ENCODE measurements around the gene GDA.

Gene GDA

DNA sequence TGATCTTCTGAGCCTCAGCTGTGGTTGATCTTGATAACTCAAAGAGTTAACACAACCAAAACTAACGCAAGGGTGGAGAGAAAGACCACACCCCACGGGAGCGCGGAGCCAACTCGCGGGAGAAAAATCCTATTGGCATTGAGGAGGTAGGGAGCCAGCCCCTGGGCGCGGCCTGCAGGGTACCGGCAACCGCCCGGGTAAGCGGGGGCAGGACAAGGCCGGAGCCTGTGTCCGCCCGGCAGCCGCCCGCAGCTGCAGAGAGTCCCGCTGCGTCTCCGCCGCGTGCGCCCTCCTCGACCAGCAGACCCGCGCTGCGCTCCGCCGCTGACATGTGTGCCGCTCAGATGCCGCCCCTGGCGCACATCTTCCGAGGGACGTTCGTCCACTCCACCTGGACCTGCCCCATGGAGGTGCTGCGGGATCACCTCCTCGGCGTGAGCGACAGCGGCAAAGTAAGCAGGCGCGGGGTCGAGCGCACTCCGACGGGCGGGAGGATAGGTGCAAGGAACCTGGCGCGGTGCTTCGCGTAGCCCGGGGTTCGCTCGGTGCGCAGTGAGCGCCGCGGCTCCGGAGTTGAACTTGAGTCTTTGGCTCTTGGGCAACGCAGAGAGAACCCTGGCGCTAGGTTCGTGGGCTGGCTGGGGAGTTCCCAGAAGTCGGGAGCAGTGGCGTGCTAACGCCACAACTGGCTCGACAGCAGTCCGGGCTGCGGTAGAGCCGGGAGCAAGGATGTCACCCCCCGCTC is at the start of gene GDA:
Gene GDA, plus strand, starts transcription at position 210 of the 745 bp plus-strand sequence. Its CDS starts 120 bp downstream, at position 330.
- no peak for DNase-seq (ENCODE audit: low read depth in 2 of 2)

GRCh38 chr9:72102520-72102919 is 46.7 kb upstream of the GDA start:
- DNase-seq (ENCODE audit: low read depth in 2 of 2) = no peak

GRCh38 chr9:72113056-72113455 is 36.2 kb upstream of the GDA start:
- no peak for DNase-seq (ENCODE audit: low read depth in 2 of 2)

DNA sequence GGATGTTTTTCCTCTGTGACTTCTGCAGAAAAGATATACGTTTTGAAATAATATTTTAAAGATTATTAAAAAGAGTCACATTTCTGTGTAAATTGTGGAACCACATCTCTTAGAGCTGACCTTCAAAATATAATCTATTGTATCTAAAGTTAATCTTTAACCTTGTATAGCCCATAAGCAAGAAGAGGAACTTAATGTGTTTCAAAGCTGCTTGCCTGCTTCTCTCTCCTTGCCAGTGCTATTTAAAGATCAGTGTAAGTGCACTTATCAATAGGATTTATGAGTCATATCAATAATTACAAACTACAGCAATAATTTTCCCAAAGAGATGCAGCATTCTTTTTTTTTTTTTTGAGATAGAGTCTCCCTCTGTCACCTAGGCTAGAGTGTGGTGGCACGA is 29.4 kb upstream of the GDA start:
- no peak for DNase-seq (ENCODE audit: low read depth in 2 of 2)

GRCh38 chr9:72124947-72125346 is 24.3 kb upstream of the GDA start:
- no peak for DNase-seq (ENCODE audit: low read depth in 2 of 2)

GRCh38 chr9:72127753-72128152 is 21.5 kb upstream of the GDA start:
- no peak for DNase-seq (ENCODE audit: low read depth in 2 of 2)

DNA sequence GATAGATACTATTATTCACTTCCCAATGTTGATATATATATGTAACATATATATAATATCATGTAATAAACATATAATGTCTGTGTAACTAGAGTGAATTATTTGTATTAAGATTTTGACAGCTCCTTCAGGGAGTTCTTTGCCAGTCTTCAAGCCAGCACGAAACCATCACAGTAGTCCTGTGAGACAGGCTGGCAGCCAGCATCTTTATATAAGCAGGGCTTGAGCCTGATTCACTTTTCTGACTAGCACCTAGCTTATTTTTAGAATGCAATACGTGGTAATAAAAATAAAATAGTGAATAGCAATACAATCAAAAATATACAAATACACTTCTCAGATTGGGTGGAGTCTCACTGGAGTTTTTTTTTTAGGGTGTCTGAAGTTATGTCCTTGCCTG is 20.7 kb upstream of the GDA start:
- no peak for DNase-seq (ENCODE audit: low read depth in 2 of 2)

DNA sequence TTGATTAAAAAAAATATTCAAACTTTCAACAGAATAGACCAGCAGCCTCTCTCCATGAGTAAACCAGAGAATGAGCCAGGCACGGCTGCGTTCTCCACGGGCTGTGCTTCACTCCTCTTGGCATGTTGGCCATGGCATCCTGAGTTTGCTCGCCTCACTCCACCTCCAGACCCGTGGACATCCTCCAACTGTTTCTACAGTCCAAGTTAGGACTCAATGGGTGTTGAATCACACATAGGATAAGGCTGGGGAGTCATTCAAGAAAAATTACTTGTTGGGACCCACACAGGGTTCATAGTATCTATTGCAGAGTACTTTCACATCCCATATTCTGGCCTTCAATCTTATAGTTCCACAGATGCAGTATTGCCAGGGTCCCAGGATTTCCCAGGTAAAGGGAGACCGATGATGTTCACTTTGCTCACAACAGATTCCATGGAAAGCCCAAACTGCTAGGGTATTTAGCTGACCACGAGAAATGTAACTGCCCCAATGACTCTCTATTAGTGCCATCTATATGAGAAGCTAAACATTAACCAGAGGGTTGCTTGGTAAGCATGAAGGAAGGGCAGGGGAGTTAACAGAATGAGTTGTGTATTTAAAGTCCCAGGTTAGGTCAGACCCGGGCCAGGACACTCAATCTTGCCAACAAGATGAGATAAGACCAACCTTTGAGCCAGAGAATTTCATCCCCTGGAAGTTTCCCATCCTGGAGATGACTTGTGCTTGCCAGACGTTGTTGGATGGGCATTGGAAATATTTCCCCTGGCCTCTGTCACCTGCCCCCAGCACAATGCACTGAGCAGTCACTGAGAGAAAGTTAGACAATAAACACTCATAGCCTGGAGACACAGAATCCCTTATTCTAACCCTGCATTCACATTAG is 19.7 kb upstream of the GDA start:
- DNase-seq (ENCODE audit: low read depth in 2 of 2) = no peak

DNA sequence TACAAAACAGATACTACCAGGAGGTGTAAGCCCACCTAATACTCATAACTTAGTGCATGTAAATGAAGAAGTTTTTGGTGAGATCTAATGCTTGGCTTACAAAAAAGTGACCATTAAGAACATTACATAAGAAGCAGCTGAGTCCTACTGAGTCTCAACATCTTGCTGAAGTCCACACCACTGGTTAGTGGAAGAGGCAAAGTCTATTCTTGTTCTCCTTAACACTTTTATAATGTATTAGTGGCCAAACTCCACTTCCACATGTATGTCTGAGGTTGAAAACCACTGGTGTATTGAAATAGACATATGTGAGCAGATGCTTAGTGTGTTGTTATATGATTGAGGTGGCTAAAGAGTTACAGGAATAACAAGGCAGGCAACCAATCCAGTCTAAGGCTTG is 18.9 kb upstream of the GDA start:
- DNase-seq (ENCODE audit: low read depth in 2 of 2) = no peak

DNA sequence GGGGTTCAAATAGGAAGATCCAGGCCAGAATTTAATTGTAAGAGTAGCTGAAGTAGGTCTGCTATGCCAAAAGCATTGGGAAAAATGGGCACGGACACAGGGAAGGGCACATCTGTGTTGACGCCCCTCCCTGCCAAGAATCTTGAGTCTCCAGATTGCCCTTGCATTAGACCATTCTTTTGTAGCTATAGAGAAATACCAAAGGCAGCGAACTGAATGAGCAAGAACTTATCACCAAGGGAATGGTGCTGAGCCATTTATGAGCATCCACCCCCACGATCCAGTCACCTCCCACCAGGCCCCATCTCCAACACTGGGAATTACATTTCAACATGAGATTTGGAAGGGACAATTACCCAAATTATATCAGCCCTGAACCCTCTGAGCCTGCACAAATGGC is 18.0 kb upstream of the GDA start:
- DNase-seq (ENCODE audit: low read depth in 2 of 2) = no peak

- DNase-seq (ENCODE audit: low read depth in 2 of 2) = no peak
Measured at GRCh38 chr9:72132052-72132451, 17.2 kb upstream of the GDA start.

DNA sequence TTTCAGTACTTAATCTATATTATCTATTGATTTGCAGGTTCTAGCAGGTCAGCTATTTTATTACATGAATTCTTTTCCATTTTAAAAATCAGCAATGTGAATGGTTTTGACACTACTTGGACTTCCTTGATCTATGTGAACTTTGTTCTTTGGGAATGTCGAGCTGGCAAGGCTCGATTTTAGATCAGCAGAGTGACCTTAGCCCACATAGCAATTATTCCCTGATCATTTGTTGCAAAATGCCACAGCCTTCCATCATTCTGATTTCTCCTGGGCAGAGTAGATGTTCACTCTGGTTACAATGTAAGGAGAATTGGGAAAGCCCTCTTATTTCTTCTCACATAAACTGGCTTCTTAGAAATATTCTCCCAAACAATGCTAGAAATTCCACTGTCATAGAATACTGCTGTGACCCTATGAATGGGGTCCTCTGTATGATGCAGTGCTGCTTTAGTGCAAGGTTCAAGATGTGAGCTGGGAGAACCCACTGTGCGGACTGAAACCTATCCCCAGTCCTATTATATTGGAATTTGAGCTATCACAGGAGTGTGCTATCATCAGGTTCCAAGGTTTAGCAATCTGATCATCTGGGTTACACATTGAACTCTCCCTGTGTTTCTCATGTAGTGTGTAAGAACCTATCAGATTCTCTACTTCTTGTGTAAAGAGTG is 15.7 kb upstream of the GDA start:
- no peak for DNase-seq (ENCODE audit: low read depth in 2 of 2)

GRCh38 chr9:72134801-72135200 is 14.4 kb upstream of the GDA start:
- DNase-seq (ENCODE audit: low read depth in 2 of 2) = no peak

DNA sequence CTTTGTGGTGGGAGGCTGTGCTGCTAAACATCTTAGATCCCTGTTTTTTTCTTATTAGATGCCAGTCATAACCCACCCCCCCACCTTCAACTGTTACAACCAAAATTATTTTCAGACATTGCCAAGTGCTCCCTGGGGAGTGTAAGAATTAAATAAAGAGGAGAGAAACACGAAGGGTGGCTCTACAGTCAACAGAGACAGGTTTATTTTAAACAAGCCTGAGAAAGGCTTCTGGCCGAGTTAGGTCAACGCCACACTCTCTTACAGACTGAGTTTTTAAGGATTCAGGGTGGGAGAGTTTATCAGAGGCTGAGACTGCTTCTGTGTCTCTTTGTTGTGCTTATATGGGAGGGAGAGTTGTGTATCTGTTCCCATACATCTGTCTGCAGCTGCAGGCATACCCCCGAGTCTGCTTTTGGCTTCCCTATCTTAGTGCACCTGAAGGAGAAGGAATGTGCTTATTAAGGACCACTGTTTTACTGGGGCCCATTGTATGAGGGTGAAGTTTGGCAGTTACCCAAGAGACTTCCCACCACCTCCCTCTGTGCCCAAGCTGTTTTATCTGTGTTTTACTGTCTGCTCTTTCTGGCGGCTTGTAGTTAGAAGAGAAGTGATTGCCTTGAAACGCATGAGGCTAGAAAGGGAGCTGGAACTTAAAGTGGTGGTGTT is 11.4 kb upstream of the GDA start:
- no peak for DNase-seq (ENCODE audit: low read depth in 2 of 2)

DNA sequence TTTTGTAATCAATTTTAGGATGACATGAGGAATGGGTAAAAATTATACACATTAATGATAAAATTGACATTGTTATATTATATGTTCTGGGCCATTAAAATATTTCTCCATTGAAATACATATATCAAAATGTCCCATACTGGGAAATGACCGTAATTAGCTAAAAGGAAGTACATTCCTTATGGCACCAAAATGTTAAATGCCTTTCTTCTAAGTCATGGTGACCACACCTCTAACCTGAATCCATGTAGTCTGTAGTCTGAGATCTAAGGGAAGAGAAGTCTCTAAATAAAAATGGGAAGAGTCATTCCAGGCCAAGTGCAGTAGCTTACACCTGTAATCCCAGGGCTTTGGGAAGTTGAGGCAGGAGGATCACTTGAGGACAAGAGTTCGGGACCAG is 10.0 kb upstream of the GDA start:
- no peak for DNase-seq (ENCODE audit: low read depth in 2 of 2)

DNA sequence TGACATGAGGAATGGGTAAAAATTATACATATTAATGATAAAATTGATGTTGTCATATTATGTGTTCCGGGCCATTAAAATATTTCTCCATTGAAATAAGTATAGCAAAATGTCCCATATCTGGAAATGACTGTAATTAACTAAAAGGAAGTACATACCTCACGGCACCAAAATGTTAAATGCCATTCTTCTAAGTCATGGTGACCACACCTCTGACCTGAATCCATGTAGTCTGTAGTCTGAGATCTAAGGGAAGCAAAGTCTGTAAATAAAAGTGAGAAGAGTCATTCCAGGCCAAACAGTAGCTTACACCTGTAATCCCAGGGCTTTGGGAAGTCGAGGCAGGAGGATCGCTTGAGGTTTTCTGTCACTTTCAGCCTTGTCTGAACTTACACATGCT is 8.7 kb upstream of the GDA start:
- no peak for DNase-seq (ENCODE audit: low read depth in 2 of 2)

- DNase-seq (ENCODE audit: low read depth in 2 of 2) = no peak
Measured at GRCh38 chr9:72141484-72141883, 7.8 kb upstream of the GDA start.

DNA sequence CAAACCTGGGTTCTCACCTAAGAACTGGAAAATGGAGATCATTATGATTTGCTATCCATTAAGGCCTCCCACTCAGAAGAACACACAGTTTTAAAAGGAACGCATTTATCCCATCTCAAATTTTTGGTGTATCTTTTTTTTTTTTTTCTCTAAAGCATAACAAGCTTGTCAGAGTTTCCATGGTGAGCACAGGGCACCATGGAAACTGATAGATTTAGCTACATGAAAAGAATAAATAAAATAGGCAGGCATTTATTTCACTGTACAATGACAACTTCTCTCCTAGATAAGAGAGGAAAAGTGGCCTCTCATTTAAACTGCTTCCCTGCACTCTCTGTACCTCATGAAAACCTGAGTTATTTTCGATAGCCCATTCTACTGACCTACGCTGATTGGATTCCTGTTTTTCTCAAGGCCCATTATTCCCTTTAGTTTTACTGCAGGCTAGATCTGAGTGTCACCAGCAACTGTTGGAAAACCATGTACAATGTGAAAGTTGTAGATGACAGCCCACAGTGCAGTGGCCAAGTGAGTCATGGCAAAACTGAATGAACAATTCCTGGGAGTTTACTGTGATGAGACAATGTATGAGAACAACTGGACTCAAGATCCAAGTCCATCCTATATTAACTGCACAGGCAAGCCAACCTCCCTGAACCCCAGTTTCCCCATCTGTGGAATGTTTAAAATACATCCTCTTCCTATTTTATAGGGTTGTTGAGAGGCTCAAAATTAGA is 4.3 kb upstream of the GDA start:
- no peak for DNase-seq (ENCODE audit: low read depth in 2 of 2)

GRCh38 chr9:72145733-72146505 is 3.3 kb upstream of the GDA start:
- no peak for DNase-seq (ENCODE audit: low read depth in 2 of 2)

- no peak for DNase-seq (ENCODE audit: low read depth in 2 of 2)
Measured at GRCh38 chr9:72147676-72148075, 1.6 kb upstream of the GDA start.

DNA sequence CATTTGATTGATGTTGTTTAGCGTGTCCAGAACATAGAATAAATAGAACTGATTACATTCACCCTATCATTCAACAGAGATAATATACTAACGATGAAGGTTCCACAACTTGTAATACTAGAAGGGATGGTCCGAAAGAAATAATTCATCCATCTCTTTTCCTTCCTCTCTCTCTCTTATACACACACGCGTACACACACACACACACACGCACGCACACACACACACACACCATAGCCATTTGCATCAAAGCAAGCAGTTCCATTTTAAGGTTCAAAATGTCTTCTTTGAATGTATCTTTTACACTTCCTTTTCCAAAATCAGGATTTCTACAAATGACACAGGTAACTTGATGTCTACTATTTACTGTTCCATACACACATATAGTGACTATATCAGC is 887 bp downstream of the GDA start:
- no peak for DNase-seq (ENCODE audit: low read depth in 2 of 2)
